HFFc6 (cell line): ENCODE data around the gene RND2. TPM values are rescaled to one million over a fixed set of nuclear protein-coding genes. Genes with fewer than 3 reads are reported as not detected.

Source experiments
- DNase-seq: peaks from one replicate; pipeline ENCODE4 v3.0.0-alpha.2; 2018
- H3K27ac Mint-ChIP-seq: 2 replicates; pipeline ENCODE4 v1.8.0; 2020; ENCODE audit warnings: mild to moderate bottlenecking, mixed read lengths
- H3K27me3 Mint-ChIP-seq: 2 replicates; pipeline ENCODE4 v1.8.0; 2021; ENCODE audit warnings: mild to moderate bottlenecking, moderate library complexity, mixed read lengths; ENCODE audit not compliant: insufficient read depth
- H3K36me3 Mint-ChIP-seq: 2 replicates; pipeline ENCODE4 v1.8.0; 2021; ENCODE audit warnings: low read depth, mixed read lengths
- H3K4me1 Mint-ChIP-seq: 2 replicates; pipeline ENCODE4 v1.8.0; 2020; ENCODE audit warnings: low read depth, mixed read lengths
- H3K4me3 Mint-ChIP-seq: 2 replicates; pipeline ENCODE4 v1.8.0; 2020; ENCODE audit warnings: mild to moderate bottlenecking, moderate library complexity, mixed read lengths
- H3K9me3 Mint-ChIP-seq: 2 replicates; pipeline ENCODE4 v1.8.0; 2020; ENCODE audit warnings: mild to moderate bottlenecking, mixed read lengths
- total RNA-seq, 6 experiments: library from RNA; stranded (reverse); fragmentation: NEBNext Ultra II Directional; extraction: Animal tissue kit (Norgen Biotek cat#: 25700); gene quantifications; 2 replicates in 1 of 6; 3 replicates in 5 of 6; pipeline ENCODE4 v1.2.3, GENCODE V29; 2021
- TF ChIP-seq, protein P1 (sequence below): fragments of 200-600 bp; sonication (generic); IDR thresholded peaks from 2 replicates; pipeline ENCODE4 v1.5.0; 2021; ENCODE audit warnings: antibody characterized with exemption, mild to moderate bottlenecking

Gene RND2
- total RNA-seq, 6 experiments from 2014 or later = 0.14 to 0.43 (median 0.37) TPM

DNA sequence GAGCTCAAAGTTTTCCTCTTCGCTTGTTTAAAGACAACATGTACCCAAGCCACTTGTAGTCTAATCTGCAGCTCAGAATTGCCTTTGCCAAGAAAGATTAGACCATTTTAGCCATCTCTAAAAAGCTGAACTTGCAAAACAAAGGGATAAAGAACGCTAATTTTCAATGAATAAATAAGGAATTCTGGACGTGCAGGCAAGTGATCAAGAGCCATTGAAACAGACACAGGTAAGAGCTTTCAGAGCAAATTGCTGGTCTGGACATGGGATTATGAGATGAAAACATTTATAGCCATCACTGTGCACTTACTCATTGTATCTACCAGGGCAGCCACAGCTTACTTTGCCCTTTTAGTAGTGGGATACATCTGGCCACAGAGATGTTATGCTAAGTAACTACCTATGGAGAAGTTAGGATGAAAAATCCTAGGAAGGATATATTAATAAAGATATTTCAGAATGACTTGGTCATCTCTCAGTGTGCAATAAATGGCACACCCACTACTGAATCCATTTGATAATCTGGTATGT is 44.4 kb downstream of the RND2 start:
- H3K27ac Mint-ChIP-seq = no peak overlapping the region
- H3K4me1 Mint-ChIP-seq = peaks cover 6% of the 10 kb centered on the region; the same call in 1 of the 2 replicates
- no peaks in the 10 kb centered on the region for H3K9me3 Mint-ChIP-seq
- TF ChIP-seq, protein P1, sequence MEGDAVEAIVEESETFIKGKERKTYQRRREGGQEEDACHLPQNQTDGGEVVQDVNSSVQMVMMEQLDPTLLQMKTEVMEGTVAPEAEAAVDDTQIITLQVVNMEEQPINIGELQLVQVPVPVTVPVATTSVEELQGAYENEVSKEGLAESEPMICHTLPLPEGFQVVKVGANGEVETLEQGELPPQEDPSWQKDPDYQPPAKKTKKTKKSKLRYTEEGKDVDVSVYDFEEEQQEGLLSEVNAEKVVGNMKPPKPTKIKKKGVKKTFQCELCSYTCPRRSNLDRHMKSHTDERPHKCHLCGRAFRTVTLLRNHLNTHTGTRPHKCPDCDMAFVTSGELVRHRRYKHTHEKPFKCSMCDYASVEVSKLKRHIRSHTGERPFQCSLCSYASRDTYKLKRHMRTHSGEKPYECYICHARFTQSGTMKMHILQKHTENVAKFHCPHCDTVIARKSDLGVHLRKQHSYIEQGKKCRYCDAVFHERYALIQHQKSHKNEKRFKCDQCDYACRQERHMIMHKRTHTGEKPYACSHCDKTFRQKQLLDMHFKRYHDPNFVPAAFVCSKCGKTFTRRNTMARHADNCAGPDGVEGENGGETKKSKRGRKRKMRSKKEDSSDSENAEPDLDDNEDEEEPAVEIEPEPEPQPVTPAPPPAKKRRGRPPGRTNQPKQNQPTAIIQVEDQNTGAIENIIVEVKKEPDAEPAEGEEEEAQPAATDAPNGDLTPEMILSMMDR = no peak
- no peak for DNase-seq
- H3K27me3 Mint-ChIP-seq = no peaks in the 10 kb centered on the region; the same call in 1 of the 2 replicates
- no peak overlapping the region for H3K4me3 Mint-ChIP-seq
- H3K36me3 Mint-ChIP-seq = peaks cover 4% of the 10 kb centered on the region; the same call in 1 of the 2 replicates

DNA sequence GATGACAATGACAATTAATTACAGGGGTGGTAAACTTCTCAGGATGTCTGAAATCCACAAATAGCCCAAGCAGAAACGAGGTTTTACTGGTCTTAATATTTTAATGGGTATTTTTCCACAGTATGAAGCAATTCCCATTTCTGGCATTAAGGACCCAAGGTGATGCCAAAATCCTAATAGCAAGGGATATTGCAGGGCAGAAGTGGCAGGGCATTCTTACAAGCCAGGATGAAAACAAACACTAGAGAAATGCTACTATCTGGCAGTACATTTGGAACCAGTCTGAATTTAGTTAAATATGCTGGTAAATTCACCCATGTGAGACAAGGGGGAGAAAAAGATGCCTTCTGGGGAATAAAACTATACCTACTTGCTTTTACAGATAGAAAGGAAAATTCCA is 45.2 kb downstream of the RND2 start:
- TF ChIP-seq, protein P1 = no peak
- H3K36me3 Mint-ChIP-seq = peaks cover 4% of the 10 kb centered on the region; the same call in 1 of the 2 replicates
- no peak overlapping the region for H3K4me3 Mint-ChIP-seq
- DNase-seq = no peak
- H3K4me1 Mint-ChIP-seq = peaks cover 6% of the 10 kb centered on the region; the same call in 1 of the 2 replicates
- H3K27me3 Mint-ChIP-seq = no peaks in the 10 kb centered on the region; the same call in 1 of the 2 replicates
- H3K27ac Mint-ChIP-seq = no peak overlapping the region
- H3K9me3 Mint-ChIP-seq = no peaks in the 10 kb centered on the region

DNA sequence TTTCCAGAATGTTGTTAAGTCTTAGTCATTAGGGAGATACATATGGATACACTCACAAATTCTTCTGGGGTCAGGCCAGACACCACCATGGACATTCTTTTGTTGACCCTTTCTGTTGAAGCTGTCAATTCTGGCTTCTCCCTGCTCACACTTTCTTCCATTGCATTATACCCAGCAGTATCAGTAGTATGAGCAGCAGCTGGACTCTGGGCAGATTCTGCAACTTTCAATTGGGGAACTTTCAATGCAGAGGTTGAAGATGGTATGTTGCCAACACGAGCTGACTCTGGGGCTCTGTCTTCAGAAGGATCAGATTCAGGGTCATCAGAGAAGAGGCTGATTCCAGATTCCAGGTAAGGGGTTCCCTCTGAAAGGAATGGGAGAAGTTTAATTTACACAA is 45.8 kb downstream of the RND2 start:
- Mint-ChIP-seq H3K27ac (no peak overlapping the region), H3K36me3 (peaks cover 4% of the 10 kb centered on the region; the same call in 1 of the 2 replicates), H3K4me3 (no peak overlapping the region), H3K9me3 (no peaks in the 10 kb centered on the region), H3K27me3 (no peaks in the 10 kb centered on the region; the same call in 1 of the 2 replicates), H3K4me1 (peaks cover 6% of the 10 kb centered on the region; the same call in 1 of the 2 replicates)
- TF ChIP-seq, protein P1 = no peak
- no peak for DNase-seq

DNA sequence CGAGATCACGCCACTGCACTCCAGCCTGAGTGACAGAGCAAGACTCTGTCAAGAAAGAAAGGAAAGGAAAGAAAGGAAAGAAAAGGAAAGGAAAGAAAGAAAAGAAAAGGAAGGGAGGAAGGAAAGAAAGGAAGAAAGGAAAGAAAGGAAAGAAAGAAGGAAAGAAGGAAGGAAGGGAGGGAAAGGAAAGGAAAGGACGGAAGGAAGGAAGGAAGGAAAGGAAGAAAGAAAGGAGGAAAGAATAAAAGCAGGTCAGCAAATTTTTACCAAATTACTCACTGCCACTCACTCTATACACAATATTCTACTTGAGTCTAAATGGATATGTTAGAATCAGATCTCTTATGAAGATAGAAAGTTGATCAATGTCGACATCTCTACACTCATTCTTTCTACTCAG is 49.8 kb downstream of the RND2 start:
- DNase-seq = no peak
- no peak overlapping the region for H3K4me3 Mint-ChIP-seq
- peaks cover 6% of the 10 kb centered on the region; the same call in 1 of the 2 replicates for H3K4me1 Mint-ChIP-seq
- H3K36me3 Mint-ChIP-seq = peaks cover 4% of the 10 kb centered on the region; the same call in 1 of the 2 replicates
- no peaks in the 10 kb centered on the region for H3K27me3 Mint-ChIP-seq
- TF ChIP-seq, protein P1 = no peak
- no peak overlapping the region for H3K27ac Mint-ChIP-seq
- no peaks in the 10 kb centered on the region for H3K9me3 Mint-ChIP-seq

DNA sequence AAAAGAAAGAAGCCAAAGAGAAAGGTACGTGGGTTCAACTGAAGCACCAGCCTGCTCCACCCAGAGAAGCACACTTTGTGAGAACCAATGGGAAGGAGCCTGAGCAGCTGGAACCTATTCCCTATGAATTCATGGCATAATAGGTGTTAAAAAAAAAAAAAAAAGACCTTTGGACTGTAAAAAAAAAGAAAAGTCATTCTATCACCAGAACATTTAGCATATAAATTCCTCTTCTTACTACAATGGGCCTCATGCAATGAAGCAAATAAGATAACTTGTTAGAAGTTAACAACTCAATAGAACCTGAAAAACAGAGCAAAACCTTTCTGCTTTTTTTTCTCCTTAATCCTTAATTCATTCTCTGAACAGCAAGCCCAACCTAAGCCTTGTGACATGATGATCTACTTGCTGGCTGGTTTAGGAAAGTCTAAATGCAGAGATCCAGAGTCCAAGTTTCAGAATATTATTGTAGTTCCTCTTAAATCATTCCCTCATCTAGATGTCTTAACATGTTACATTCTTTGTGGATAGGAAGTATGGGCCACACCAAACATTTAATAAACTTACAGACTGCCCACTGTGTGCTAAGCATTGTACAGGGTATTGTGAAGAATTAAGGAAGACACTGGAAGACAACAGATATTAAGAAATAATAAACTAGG is 54.7 kb downstream of the RND2 start:
- H3K36me3 Mint-ChIP-seq = no peaks in the 10 kb centered on the region; the same call in 1 of the 2 replicates
- H3K27ac Mint-ChIP-seq = no peak overlapping the region
- no peaks in the 10 kb centered on the region; the same call in 1 of the 2 replicates for H3K4me1 Mint-ChIP-seq

More for the DNA sequence above, 54.7 kb downstream of the RND2 start:
- Mint-ChIP-seq H3K4me3 (no peak overlapping the region), H3K27me3 (no peaks in the 10 kb centered on the region), H3K9me3 (no peaks in the 10 kb centered on the region)
- no peak for DNase-seq
- TF ChIP-seq, protein P1 = no peak

Other genes starting within 250 kb of the RND2 start
- 10 to 100 TPM; 22.2 to 33.0 (median 24.3) TPM for gene WNK4, start 244.6 kb upstream of the RND2 start, total RNA-seq
- 10 to 100 TPM; 52.8 to 67.3 (median 61.1) TPM for gene COA3, start 226.5 kb upstream of the RND2 start, total RNA-seq
- gene CNTD1, start 226.4 kb upstream of the RND2 start, total RNA-seq = under 1 TPM in 1 of 6 experiments, not detected in 5; 0.19 TPM
- gene BECN1, start 200.9 kb upstream of the RND2 start, total RNA-seq = 100 to 1,000 TPM in 3 of 6 experiments, 10 to 100 TPM in 3; 95.6 to 113 (median 99.9) TPM
- gene PSME3, start 191.8 kb upstream of the RND2 start, total RNA-seq = 100 to 1,000 TPM; 153 to 184 (median 162) TPM
- gene AOC2, start 180.7 kb upstream of the RND2 start, total RNA-seq = under 1 TPM; 0.20 to 0.78 (median 0.41) TPM
- gene AOC3, start 174.0 kb upstream of the RND2 start, total RNA-seq = under 1 TPM in 4 of 6 experiments, not detected in 2; 0.05 to 0.14 (median 0.06) TPM
- gene G6PC1, start 124.4 kb upstream of the RND2 start, total RNA-seq = not detected
- 10 to 100 TPM; 42.5 to 54.5 (median 47.1) TPM for gene AARSD1, start 60.8 kb upstream of the RND2 start, total RNA-seq
- 1 to 10 TPM in 4 of 6 experiments, under 1 TPM in 2; 0.87 to 1.3 (median 1.1) TPM for gene PTGES3L, start 45.2 kb upstream of the RND2 start, total RNA-seq
- gene RUNDC1, start 44.7 kb upstream of the RND2 start, total RNA-seq = 10 to 100 TPM in 5 of 6 experiments, 1 to 10 TPM in 1; 9.9 to 14.6 (median 10.3) TPM
- 1,000 to 10,000 TPM; 1,047 to 1,349 (median 1,243) TPM for gene RPL27, start 26.8 kb upstream of the RND2 start, total RNA-seq
- 10 to 100 TPM in 4 of 6 experiments, 1 to 10 TPM in 2; 6.3 to 22.4 (median 18.8) TPM for gene IFI35, start 18.4 kb upstream of the RND2 start, total RNA-seq
- gene VAT1, start 2.8 kb upstream of the RND2 start, total RNA-seq = 100 to 1,000 TPM; 150 to 274 (median 244) TPM
- gene BRCA1, start 100.1 kb downstream of the RND2 start, total RNA-seq = 10 to 100 TPM; 10.5 to 24.7 (median 22.5) TPM
- 100 to 1,000 TPM; 104 to 123 (median 118) TPM for gene NBR1, start 146.0 kb downstream of the RND2 start, total RNA-seq
- 10 to 100 TPM; 12.0 to 17.5 (median 15.5) TPM for gene TMEM106A, start 186.6 kb downstream of the RND2 start, total RNA-seq
- not detected for gene CCDC200, start 203.4 kb downstream of the RND2 start, total RNA-seq
- gene RNU2-1, start 208.7 kb downstream of the RND2 start, total RNA-seq = 1,000 to 10,000 TPM; 2,816 to 4,226 (median 3,242) TPM